H1 (cell line): ENCODE data around the gene PXDC1. TPM values are rescaled to one million over a fixed set of nuclear protein-coding genes. Genes with fewer than 3 reads are reported as not detected.

Experiments used
- CTCF ChIA-PET: fragments of 300-600 bp; sonication (Branson Sonifier 250); formaldehyde crosslinking; loops from one replicate; lab custom pipeline; 2021; ENCODE audit not compliant: partially characterized antibody; lab: Charles Lee
- POLR2A ChIA-PET: fragments of 300-600 bp; sonication (Branson Sonifier 250); formaldehyde crosslinking; loops from one replicate; lab custom pipeline; 2021; ENCODE audit warnings: inconsistent platforms; ENCODE audit not compliant: partially characterized antibody; lab: Charles Lee
- DNase-seq, 2 experiments: peaks; one replicate each; pipeline versions ENCODE4 v3.0.0 to v3.0.0-alpha.2; 2010 to 2022; ENCODE audit warnings: low spot score in 2 of 2, low read depth in 1 of 2, mixed read lengths in 1 of 2
- FAIRE-seq: peaks from 2 replicates; lab custom pipeline; 2011; peaks lifted over from hg19 to GRCh38; lab: Jason Lieb, UNC
- H2AFZ ChIP-seq: 2 replicates; pipeline ENCODE4 v1.8.1; 2012; ENCODE audit warnings: low read length, inconsistent platforms
- H2AK5ac ChIP-seq: 2 replicates; pipeline ENCODE4 v1.6.1; 2013; ENCODE audit warnings: low read depth, low read length
- H2BK120ac ChIP-seq: replicated peaks from 2 replicates; pipeline ENCODE3; 2013; ENCODE audit warnings: low read depth, low read length, inconsistent platforms
- H2BK12ac ChIP-seq: 2 replicates; pipeline ENCODE4 v1.6.1; 2013; ENCODE audit warnings: low read depth, low read length
- H2BK15ac ChIP-seq: 2 replicates; pipeline ENCODE4 v1.6.1; 2013; ENCODE audit warnings: low read length
- H2BK20ac ChIP-seq: 2 replicates; pipeline ENCODE4 v1.6.1; 2013; ENCODE audit warnings: low read length
- H2BK5ac ChIP-seq: 2 replicates; pipeline ENCODE4 v1.6.1; 2013; ENCODE audit warnings: low read depth, low read length
- H3K14ac ChIP-seq: 2 replicates; pipeline ENCODE4 v1.6.1; 2013; ENCODE audit warnings: inconsistent platforms; ENCODE audit not compliant: insufficient read length
- H3K18ac ChIP-seq: 2 replicates; pipeline ENCODE4 v1.6.1; 2013; ENCODE audit warnings: low read length; ENCODE audit errors: extremely low read depth
- H3K23ac ChIP-seq: 2 replicates; pipeline ENCODE4 v1.6.1; 2013; ENCODE audit warnings: inconsistent platforms; ENCODE audit not compliant: insufficient read length
- H3K23me2 ChIP-seq: 2 replicates; pipeline ENCODE4 v1.6.1; 2013; ENCODE audit warnings: low read depth, low read length
- H3K27ac ChIP-seq: 2 replicates; pipeline ENCODE4 v1.6.1; 2011; ENCODE audit warnings: low read depth, low read length, inconsistent platforms
- H3K27me3 ChIP-seq, 4 experiments: replicated peaks in 1 of 4; 1 replicate in 1 of 4; 2 replicates in 3 of 4; pipeline versions ENCODE4 v1.6.1 to v1.8.1; 2011 to 2013; ENCODE audit warnings: low read length in 3 of 4, mild to moderate bottlenecking in 3 of 4, inconsistent platforms in 2 of 4, mixed read lengths in 2 of 4, moderate library complexity in 1 of 4; ENCODE audit not compliant: control insufficient read depth in 3 of 4, insufficient read depth in 3 of 4; ENCODE audit errors: extremely low read depth in 1 of 4
- H3K36me3 ChIP-seq, 4 experiments: 2 replicates each; pipeline versions ENCODE4 v1.6.1 to v1.8.1; 2011 to 2013; ENCODE audit warnings: mild to moderate bottlenecking in 4 of 4, low read length in 3 of 4, moderate library complexity in 2 of 4, control low read depth in 1 of 4, inconsistent platforms in 1 of 4; ENCODE audit not compliant: insufficient read depth in 4 of 4, control insufficient read depth in 2 of 4
- H3K4ac ChIP-seq: replicated peaks from 2 replicates; pipeline ENCODE3; 2013; ENCODE audit warnings: low read length, low read depth, mixed read lengths, inconsistent platforms; ENCODE audit not compliant: insufficient read length
- H3K4me1 ChIP-seq, 4 experiments: replicated peaks in 1 of 4; 1 replicate in 1 of 4; 2 replicates in 3 of 4; pipeline versions ENCODE4 v1.6.1 to v1.8.1; 2011 to 2013; ENCODE audit warnings: low read length in 3 of 4, inconsistent platforms in 2 of 4, mixed read lengths in 1 of 4; ENCODE audit not compliant: insufficient read depth in 4 of 4, control insufficient read depth in 3 of 4
- H3K4me2 ChIP-seq, 2 experiments: 2 replicates each; pipeline versions ENCODE4 v1.6.1 to v1.8.1; 2011 to 2013; ENCODE audit warnings: low read depth in 2 of 2, low read length in 2 of 2, control low read depth in 1 of 2, inconsistent platforms in 1 of 2, mild to moderate bottlenecking in 1 of 2; ENCODE audit not compliant: insufficient read depth in 1 of 2
- H3K4me3 ChIP-seq, 4 experiments: fragments of 200-600, 300-600 bp in 1 of 4; sonication (generic), shearing (Covaris generic), sonication (Bioruptor Twin) in 1 of 4; 2 replicates each; pipeline versions ENCODE4 v1.5.1 to v1.8.1; 2011 to 2016; ENCODE audit warnings: low read length in 4 of 4, low read depth in 3 of 4, control low read depth in 2 of 4, inconsistent platforms in 2 of 4, mild to moderate bottlenecking in 2 of 4, mixed read lengths in 1 of 4, moderate library complexity in 1 of 4; ENCODE audit not compliant: insufficient read depth in 2 of 4; ENCODE audit errors: extremely low read depth in 1 of 4
- H3K56ac ChIP-seq: replicated peaks from 2 replicates; pipeline ENCODE3; 2013; ENCODE audit warnings: low read depth, mild to moderate bottlenecking, mixed read lengths, low read length, inconsistent platforms; ENCODE audit not compliant: insufficient read length
- H3K79me1 ChIP-seq: 2 replicates; pipeline ENCODE4 v1.6.1; 2013; ENCODE audit warnings: low read depth, low read length, control low read depth
- H3K79me2 ChIP-seq, 2 experiments: 2 replicates each; pipeline versions ENCODE4 v1.6.1 to v1.8.1; 2012 to 2013; ENCODE audit warnings: low read length in 2 of 2, mild to moderate bottlenecking in 2 of 2, inconsistent platforms in 1 of 2; ENCODE audit not compliant: insufficient read depth in 2 of 2, control insufficient read depth in 1 of 2
- H3K9ac ChIP-seq, 4 experiments: replicated peaks in 1 of 4; 1 replicate in 1 of 4; 2 replicates in 3 of 4; pipeline versions ENCODE4 v1.6.1 to v1.8.1; 2011 to 2013; ENCODE audit warnings: low read depth in 3 of 4, low read length in 3 of 4, control low read depth in 2 of 4, mild to moderate bottlenecking in 2 of 4, moderate library complexity in 2 of 4, inconsistent platforms in 1 of 4; ENCODE audit errors: extremely low read depth in 1 of 4
- H3K9me3 ChIP-seq, 2 experiments: 2 replicates each; pipeline versions ENCODE4 v1.6.1 to v1.8.1; 2012 to 2013; ENCODE audit warnings: mild to moderate bottlenecking in 2 of 2, moderate library complexity in 2 of 2, control low read depth in 1 of 2, inconsistent platforms in 1 of 2, low read depth in 1 of 2, low read length in 1 of 2, mixed read lengths in 1 of 2; ENCODE audit not compliant: insufficient read depth in 2 of 2
- H4K20me1 ChIP-seq, 2 experiments: replicated peaks in 1 of 2; 2 replicates each; pipeline versions ENCODE3 to v1.8.1; 2011 to 2013; ENCODE audit warnings: inconsistent platforms in 2 of 2, low read length in 2 of 2, mild to moderate bottlenecking in 1 of 2; ENCODE audit not compliant: insufficient read depth in 2 of 2, control insufficient read depth in 1 of 2
- H4K5ac ChIP-seq: 2 replicates; pipeline ENCODE4 v1.6.1; 2013; ENCODE audit warnings: low read length, low read depth, mixed read lengths, inconsistent platforms; ENCODE audit not compliant: insufficient read length
- H4K8ac ChIP-seq: 2 replicates; pipeline ENCODE4 v1.8.0; 2013; ENCODE audit warnings: mild to moderate bottlenecking, moderate library complexity, low read length, inconsistent platforms; ENCODE audit not compliant: insufficient read depth; ENCODE audit errors: extremely low read depth
- H4K91ac ChIP-seq: replicated peaks from 2 replicates; pipeline ENCODE3; 2013; ENCODE audit warnings: low read length, mixed read lengths, inconsistent platforms; ENCODE audit not compliant: insufficient read length
- CBX5 ChIP-seq: fragments of 300-800, 300-1000 bp; sonication (generic); IDR thresholded peaks from 2 replicates; pipeline ENCODE4 v1.7.1; 2016; ENCODE audit warnings: antibody characterized with exemption, low read length, low read depth
- CTBP2 ChIP-seq: IDR thresholded peaks from 2 replicates; pipeline ENCODE4 v1.7.0; 2011; ENCODE audit warnings: borderline replicate concordance, mild to moderate bottlenecking, moderate library complexity, mixed read lengths, low read length; ENCODE audit not compliant: insufficient read depth, insufficient read length
- EZH2 ChIP-seq: fragments of 200-600 bp; sonication (generic); IDR thresholded peaks from 2 replicates; pipeline ENCODE4 v1.7.1; 2012; ENCODE audit warnings: low read depth, mild to moderate bottlenecking, moderate library complexity, low read length, inconsistent platforms; ENCODE audit not compliant: severe bottlenecking
- PHF8 ChIP-seq: fragments of 200-600 bp; sonication (generic); conservative IDR thresholded peaks from 2 replicates; pipeline ENCODE4 v1.7.1; 2012; ENCODE audit warnings: low read depth, mild to moderate bottlenecking, inconsistent platforms, low read length, moderate library complexity
- RNF2 ChIP-seq: fragments of 200-900, 300-1000 bp; sonication (generic); IDR thresholded peaks from 2 replicates; pipeline ENCODE4 v1.7.1; 2016; ENCODE audit warnings: borderline replicate concordance, low read depth, mild to moderate bottlenecking, antibody characterized with exemption, low read length; ENCODE audit not compliant: poor library complexity, severe bottlenecking; ENCODE audit errors: missing control alignments
- RXRA ChIP-seq: IDR thresholded peaks from 2 replicates; pipeline ENCODE4 v1.6.1; 2011; ENCODE audit warnings: low read depth, mild to moderate bottlenecking, low read length, moderate library complexity; ENCODE audit not compliant: insufficient read depth
- SIN3A ChIP-seq, 2 experiments: IDR thresholded peaks in 1 of 2; conservative IDR thresholded peaks in 1 of 2; 2 replicates each; pipeline ENCODE4 v1.6.1; 2011 to 2012; ENCODE audit warnings: low read length in 2 of 2, improper control_type of control experiment in 1 of 2, low read depth in 1 of 2, mild to moderate bottlenecking in 1 of 2
- SP1 ChIP-seq: IDR thresholded peaks from 2 replicates; pipeline ENCODE4 v1.6.1; 2011; ENCODE audit warnings: low read depth, low read length
- TAF1 ChIP-seq: IDR thresholded peaks from 2 replicates; pipeline ENCODE4 v1.6.1; 2011; ENCODE audit warnings: mild to moderate bottlenecking, low read depth, low read length
- WGBS, 2 experiments: shearing (Covaris generic) in 1 of 2; methylation state at CpG; one replicate each; pipeline versions ENCODE4 v1.1.6 to v1.1.7; 2013 to 2015; ENCODE audit warnings: low lambda C conversion rate in 2 of 2, mixed read lengths in 2 of 2, inconsistent platforms in 1 of 2, low coverage in 1 of 2, missing lambda C conversion rate in 1 of 2; ENCODE audit not compliant: insufficient replicate concordance in 2 of 2, insufficient coverage in 1 of 2, insufficient read length in 1 of 2; ENCODE audit errors: extremely low coverage in 1 of 2, missing lambda C conversion rate in 1 of 2; 5-methylcytosine and 5-hydroxymethylcytosine counted together
- polyA plus RNA-seq, 7 experiments: library from polyadenylated mRNA; depleted of rRNA in 3 of 7; stranded (reverse) in 5 of 7; unstranded in 2 of 7; fragments of >200 nt in 5 of 7; fragments of 200-250 nt in 2 of 7; gene quantifications; 1 replicate in 5 of 7; 2 replicates in 1 of 7; 4 replicates in 1 of 7; pipeline versions ENCODE4 v1.2.1 to v1.2.3, GENCODE V29; 2011 to 2013; ENCODE audit warnings: missing spikeins in 2 of 7, mixed read lengths in 2 of 7
- total RNA-seq: library from RNA; stranded (reverse); fragmentation: NEBNext Ultra II Directional; extraction: Animal tissue kit (Norgen Biotek cat#: 25700); gene quantifications from 2 replicates; pipeline ENCODE4 v1.2.1, GENCODE V29; 2021
- TF ChIP-seq, protein P1 (sequence below): IDR thresholded peaks from 2 replicates; pipeline ENCODE4 v1.6.1; 2012; ENCODE audit warnings: inconsistent platforms

The PXDC1 gene
- total and polyA plus RNA-seq, 2 of the 8 experiments (the other 6 are each of a cell fraction or from before 2014, with no cell fraction given), result 1.7 to 2.0 TPM

DNA sequence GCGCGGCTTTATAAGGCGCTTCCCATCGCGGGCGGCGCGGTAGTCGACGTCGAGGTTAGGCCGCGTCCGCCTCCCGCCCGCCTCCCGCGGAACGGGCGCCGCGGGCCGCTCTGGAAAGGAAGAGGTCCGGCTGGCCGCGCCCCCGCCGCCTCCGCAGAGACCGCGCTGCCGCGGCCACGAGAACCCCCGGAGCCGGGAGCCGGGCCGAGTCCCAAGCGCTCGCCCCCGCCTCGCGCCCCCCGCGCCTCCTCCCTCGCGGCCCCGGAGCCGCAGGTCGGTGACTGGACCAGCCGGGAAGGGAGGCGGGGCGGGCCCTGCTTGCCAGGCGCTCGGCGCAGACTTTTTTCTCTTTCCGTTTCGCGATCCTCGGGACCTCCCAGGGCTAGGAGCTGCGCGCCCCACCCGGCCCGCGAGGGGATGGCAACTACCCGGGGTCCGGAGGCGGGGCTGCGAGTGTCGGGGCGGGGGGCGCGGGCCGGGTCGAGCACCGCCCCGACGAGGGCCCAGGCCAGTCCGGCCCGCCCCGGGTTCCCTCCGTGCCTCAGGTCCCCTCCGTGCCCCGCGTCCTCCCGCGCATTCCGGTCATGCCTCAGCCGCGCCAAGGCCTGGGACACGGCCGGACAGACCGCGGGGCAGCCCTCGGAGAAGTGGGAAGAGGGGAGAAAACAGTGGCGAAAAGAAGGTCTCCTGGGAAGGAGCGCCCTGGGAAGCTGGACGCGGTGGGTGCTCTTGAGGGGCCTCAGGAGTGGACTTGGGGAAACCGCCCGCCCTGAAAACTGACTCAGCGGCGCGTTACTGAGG, 417 bp upstream of the PXDC1 start:
- ChIA-PET POLR2A (interaction anchor here (1.3 kb wide), 1 partner anchor 20 kb away, joined by 3 read pairs; no protein-coding TSS in a partner anchor), CTCF (interaction anchor here (0.9 to 1.2 kb wide), 4 partner anchors 97 to 474 kb away, joined by 3 read pairs; partner anchors contain the start of gene FAM50B)
- Histone ChIP-seq H3K4me2 (peak overlapping the region; percentile 74 to 96), H3K23me2 (peaks cover 19% of the 10 kb centered on the region; the same call in 1 of the 2 replicates), H3K14ac (no peak overlapping the region), H3K79me1 (no peaks in the 10 kb centered on the region), H3K27me3 (peaks cover 12 to 53% (median 42%) of the 10 kb centered on the region in 4 experiments), H3K36me3 (no peaks in the 10 kb centered on the region), H2BK20ac (no peak overlapping the region), H3K23ac (no peak overlapping the region), H4K20me1 (peaks cover 0 to 2% of the 10 kb centered on the region in 2 experiments), H2BK120ac (no peak overlapping the region), H3K18ac (no peak overlapping the region), H4K91ac (no peak overlapping the region), H3K9me3 (no peaks in the 10 kb centered on the region), H2BK12ac (no peak overlapping the region), H4K5ac (no peak overlapping the region), H3K56ac (no peak overlapping the region), H2AK5ac (no peak overlapping the region), H2BK15ac (no peak overlapping the region), H3K4me1 (peaks cover 3 to 24% (median 7%) of the 10 kb centered on the region in 4 experiments), H3K9ac (no peak overlapping the region), H4K8ac (no peak overlapping the region), H2BK5ac (no peak overlapping the region), H3K79me2 (no peaks in the 10 kb centered on the region), H3K27ac (no peak overlapping the region), H2AFZ (no peak overlapping the region), H3K4ac (no peak overlapping the region), H3K4me3 (peak overlapping the region; percentile 35 to 75 (median 52))
- DNase-seq (peak in 1 of 2 experiments; percentile 82), FAIRE-seq (no peak)
- WGBS, 2 experiments, result 12% methylated on average over 11 of the region's 104 CpGs; no CpG with 5 or more reads in 1 of the 2 experiments
- TF ChIP-seq PHF8 (no peak), RNF2 (no peak), RXRA (no peak), EZH2 (peak; percentile 23), CBX5 (no peak), SP1 (no peak), SIN3A (conservative IDR thresholded peaks at IDR 0.05 in 1 of 2, IDR thresholded peaks at IDR 0.05 in 1 of 2; ENCODE audit: low read depth in 1 of 2, low read length in 2 of 2) (no peak), CTBP2 (no peak), TAF1 (no peak)
- TF ChIP-seq, protein P1, sequence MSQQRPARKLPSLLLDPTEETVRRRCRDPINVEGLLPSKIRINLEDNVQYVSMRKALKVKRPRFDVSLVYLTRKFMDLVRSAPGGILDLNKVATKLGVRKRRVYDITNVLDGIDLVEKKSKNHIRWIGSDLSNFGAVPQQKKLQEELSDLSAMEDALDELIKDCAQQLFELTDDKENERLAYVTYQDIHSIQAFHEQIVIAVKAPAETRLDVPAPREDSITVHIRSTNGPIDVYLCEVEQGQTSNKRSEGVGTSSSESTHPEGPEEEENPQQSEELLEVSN, result peak; percentile 41; the same call in 1 of the 2 replicates
